ENCODE results near the gene ZBTB12. TPM values are rescaled to one million over a fixed set of nuclear protein-coding genes. Genes with fewer than 3 reads are reported as not detected.

ZBTB12 gene
- total RNA-seq, 3 donors from 2014 or later, result 2.3 to 6.2 (median 3.4) TPM

DNA sequence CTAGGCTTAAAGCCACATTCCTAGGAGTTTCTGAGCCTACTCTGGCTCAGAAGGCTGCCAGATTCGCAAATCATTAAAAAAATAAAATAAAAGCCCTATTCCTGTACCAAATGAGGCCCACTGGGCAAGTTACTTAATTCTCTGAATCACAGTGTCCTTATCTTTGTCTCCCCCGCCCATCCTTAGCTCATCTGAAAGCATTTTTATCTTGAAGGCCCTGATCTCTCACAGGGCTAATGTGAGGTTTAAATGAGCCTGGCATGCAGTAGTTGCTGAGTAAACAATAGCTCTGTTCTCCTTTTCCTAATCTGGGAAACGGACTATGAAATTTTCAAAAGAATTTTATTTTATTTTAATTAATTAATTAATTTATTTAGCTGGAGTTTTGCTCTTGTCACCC lies 2.1 kb upstream of the ZBTB12 start:
- Histone ChIP-seq H3K9me3 (no peaks in the 10 kb centered on the region), H3K4me3 (no peak overlapping the region), H3K36me3 (ENCODE audit: low read depth) (no peaks in the 10 kb centered on the region), H3K4me1 (ENCODE audit: low read depth) (peaks cover 16% of the 10 kb centered on the region)
- DNase-seq, result no peak
- TF ChIP-seq, protein P1, sequence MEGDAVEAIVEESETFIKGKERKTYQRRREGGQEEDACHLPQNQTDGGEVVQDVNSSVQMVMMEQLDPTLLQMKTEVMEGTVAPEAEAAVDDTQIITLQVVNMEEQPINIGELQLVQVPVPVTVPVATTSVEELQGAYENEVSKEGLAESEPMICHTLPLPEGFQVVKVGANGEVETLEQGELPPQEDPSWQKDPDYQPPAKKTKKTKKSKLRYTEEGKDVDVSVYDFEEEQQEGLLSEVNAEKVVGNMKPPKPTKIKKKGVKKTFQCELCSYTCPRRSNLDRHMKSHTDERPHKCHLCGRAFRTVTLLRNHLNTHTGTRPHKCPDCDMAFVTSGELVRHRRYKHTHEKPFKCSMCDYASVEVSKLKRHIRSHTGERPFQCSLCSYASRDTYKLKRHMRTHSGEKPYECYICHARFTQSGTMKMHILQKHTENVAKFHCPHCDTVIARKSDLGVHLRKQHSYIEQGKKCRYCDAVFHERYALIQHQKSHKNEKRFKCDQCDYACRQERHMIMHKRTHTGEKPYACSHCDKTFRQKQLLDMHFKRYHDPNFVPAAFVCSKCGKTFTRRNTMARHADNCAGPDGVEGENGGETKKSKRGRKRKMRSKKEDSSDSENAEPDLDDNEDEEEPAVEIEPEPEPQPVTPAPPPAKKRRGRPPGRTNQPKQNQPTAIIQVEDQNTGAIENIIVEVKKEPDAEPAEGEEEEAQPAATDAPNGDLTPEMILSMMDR (IDR thresholded peaks at IDR 0.05), result no peak
- no peak for ATAC-seq
- intact Hi-C loops (cut with DNase I, micrococcal nuclease), result loop anchor here in 1 of 2 donors (10.0 kb wide), 1 partner anchor 51 kb away; the partner anchor contains the start of genes NELFE and SKIC2

DNA sequence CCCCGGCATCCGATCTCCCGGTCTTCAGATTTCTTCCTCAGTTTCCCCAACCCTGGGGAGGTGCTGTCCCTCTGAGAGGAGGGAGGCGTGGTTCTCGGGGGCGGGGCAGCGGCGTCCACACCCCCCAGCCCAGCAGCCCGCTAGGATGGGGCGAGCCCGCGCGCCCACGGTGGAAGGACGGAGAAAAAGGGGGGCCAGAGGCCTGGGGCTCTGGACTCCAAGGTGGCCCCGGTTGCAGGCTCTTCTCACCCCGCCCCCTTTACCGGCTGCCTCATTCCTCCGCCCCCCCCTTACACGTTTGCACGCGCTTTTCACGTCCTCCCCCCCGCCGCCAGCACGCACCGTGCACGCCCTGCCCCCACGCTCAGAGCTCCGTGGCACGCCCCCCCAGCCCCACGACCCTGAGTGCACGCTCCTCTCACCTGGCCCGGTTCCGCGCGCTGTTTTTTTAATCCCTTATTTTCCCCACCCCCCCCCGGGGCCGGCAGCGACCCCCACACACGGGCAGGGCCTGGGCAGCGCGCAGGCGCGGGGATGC lies 402 bp downstream of the ZBTB12 start:
- intact Hi-C loops (cut with DNase I, micrococcal nuclease), result loop anchor here in 1 of 2 donors (10.0 kb wide), 1 partner anchor 53 kb away; the partner anchor contains the start of genes NELFE and SKIC2
- Histone ChIP-seq H3K36me3 (ENCODE audit: low read depth) (peaks cover 3% of the 10 kb centered on the region), H3K4me3 (peak overlapping the region; percentile 26), H3K9me3 (no peaks in the 10 kb centered on the region), H3K4me1 (ENCODE audit: low read depth) (peaks cover 26% of the 10 kb centered on the region)
- TF ChIP-seq, protein P1 (IDR thresholded peaks at IDR 0.05), result no peak
- peak; percentile 74 to 84 (median 81) for DNase-seq
- peak; percentile 12 for ATAC-seq

DNA sequence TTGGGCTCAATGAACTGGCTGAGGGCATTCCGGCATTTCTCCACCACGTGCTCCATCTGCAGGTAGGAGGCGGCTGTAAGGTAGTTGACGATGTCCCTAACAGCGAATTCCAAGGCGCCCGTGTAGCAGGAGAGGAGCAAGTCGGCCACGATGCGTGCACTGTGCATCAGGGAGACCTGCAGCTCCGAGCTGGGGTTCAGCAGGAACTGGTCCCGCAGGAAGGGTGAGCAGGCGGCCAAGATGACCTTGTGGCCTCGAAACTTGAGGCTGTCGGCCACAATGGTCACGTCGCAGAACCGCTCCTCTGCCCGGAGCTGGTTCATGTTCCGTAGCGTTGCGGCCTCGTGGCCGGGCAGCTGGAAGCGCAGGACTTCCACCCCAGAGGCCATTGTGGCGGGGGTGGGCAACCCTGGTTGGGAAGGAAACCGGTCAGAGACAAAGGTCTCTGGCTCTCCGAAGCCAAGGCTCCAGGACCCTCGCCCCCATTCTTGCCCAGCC lies 920 bp downstream of the ZBTB12 start:
- DNase-seq (peak in 2 of 3 donors; percentile 29 to 74), ATAC-seq (no peak)
- TF ChIP-seq, protein P1 (IDR thresholded peaks at IDR 0.05), result no peak
- intact Hi-C loops (cut with DNase I, micrococcal nuclease), result loop anchor here in 1 of 2 donors (10.0 kb wide), 1 partner anchor 54 kb away; the partner anchor contains the start of genes NELFE and SKIC2
- Histone ChIP-seq H3K4me3 (no peak overlapping the region), H3K36me3 (ENCODE audit: low read depth) (peaks cover 3% of the 10 kb centered on the region), H3K9me3 (no peaks in the 10 kb centered on the region), H3K4me1 (ENCODE audit: low read depth) (peaks cover 29% of the 10 kb centered on the region)

DNA sequence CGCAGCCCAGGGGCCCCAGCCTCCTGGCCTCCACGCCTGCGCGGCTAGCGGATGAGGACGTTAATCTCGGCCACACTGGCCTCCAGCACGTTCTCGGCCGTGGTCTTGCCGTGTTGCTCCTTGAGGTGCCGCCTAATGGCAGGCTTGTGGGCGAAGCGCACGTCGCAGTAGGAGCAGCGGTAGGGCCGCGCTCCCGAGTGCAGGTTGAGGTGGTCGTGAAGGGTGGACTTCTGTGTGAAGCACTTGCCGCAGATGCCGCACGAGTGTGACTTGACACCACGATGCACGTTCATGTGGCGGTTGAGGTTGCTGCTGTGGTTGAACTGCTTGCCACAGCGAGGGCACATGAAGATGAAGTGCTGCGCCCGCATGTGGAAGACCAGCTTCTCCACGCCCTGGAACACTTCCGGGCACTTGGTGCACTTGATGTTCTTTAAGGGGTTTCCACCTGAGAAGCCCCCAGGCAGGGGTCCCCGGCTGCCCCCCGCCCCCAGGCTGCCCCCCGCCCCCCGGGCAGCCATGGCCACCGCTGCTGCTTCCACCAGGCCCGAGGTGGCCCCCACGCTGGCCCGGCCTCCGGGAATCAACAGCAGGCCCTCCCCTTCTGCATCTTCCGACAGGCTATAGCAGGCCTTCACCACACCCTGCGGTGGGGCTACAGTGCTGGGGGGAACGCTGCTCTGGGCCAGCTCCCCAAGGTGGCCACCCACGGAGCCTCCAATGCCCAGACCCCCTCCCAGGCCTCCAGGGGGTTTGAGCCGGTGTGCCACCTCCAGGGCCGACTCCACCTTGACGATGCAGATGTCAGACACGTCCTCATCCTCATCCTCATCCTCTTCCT lies 1.8 kb downstream of the ZBTB12 start:
- Histone ChIP-seq H3K36me3 (ENCODE audit: low read depth) (peaks cover 3% of the 10 kb centered on the region), H3K4me3 (no peak overlapping the region), H3K9me3 (no peaks in the 10 kb centered on the region), H3K4me1 (ENCODE audit: low read depth) (peaks cover 29% of the 10 kb centered on the region)
- intact Hi-C loops (cut with DNase I, micrococcal nuclease), result loop anchor here in 1 of 2 donors (10.0 kb wide), 1 partner anchor 55 kb away; the partner anchor contains the start of genes NELFE and SKIC2
- TF ChIP-seq, protein P1 (IDR thresholded peaks at IDR 0.05), result no peak
- ATAC-seq (no peak), DNase-seq (no peak)

DNA sequence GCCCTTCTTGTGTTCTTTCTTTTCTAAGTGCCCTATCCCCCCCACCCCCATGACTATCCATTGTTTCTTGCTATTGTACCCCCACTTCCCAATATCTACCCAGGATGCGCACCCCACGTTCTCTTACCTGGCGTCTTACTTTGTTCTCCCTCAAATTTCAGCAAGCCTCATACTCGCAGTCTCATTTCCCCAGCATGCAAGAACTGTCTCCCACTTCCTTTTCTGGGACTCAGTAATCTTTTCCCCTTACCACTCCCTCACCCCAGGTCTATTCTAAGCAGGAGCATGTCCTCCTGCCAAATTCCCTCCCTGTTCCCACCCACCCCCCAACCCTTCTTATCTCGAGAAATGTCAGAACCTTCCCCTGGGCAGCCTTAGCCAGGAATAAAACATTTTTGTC lies 2.7 kb downstream of the ZBTB12 start:
- H3K4me3 ChIP-seq, result no peak overlapping the region
- no peak for DNase-seq
- intact Hi-C loops (cut with DNase I, micrococcal nuclease), result no loop called here
- no peaks in the 10 kb centered on the region for H3K9me3 ChIP-seq
- TF ChIP-seq, protein P1 (IDR thresholded peaks at IDR 0.05), result no peak
- peaks cover 29% of the 10 kb centered on the region for H3K4me1 ChIP-seq (ENCODE audit: low read depth)
- ATAC-seq, result no peak
- peaks cover 3% of the 10 kb centered on the region for H3K36me3 ChIP-seq (ENCODE audit: low read depth)

All from mucosa of descending colon (tissue), 3 donors.